ENCODE data around the gene ABCB4. TPM values are rescaled to one million over a fixed set of nuclear protein-coding genes. Genes with fewer than 3 reads are reported as not detected.

Gene ABCB4
- total and polyA plus RNA-seq, 2 experiments from 2014 or later = 0.37 to 1.2 TPM

DNA sequence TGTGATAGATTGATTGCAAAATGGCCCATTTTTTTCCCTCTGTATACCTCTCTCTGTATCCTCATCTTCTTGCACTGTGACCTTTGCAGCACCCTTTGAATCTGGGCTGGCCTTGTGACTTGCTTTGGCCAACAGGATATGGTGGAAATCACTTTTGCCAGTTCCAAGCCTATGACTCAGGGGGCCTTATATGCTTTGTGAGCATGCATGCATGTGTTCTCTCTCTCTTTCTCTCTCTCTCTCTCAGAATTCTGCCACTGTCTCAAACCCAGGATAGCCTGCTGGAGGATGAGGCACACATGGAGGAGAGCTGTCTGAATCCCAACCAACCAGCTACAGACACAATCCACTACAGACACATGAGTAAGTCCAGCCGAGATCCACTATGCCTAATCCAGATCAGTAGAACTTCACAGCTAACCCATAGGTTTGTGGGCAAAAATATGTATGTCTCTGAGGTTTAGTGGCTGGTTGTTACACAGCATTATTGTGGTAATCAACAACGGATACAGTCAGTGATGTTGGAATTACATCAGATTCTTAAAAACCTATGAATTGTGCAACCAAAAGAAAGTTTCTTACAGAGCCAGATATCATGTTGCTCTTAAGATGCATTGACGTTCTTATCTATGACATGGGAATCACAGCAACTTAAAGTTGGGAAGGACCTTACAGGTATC is 41.8 kb upstream of the ABCB4 start:
- TF ChIP-seq EZH2phosphoT487 (IDR thresholded peaks at IDR 0.05; ENCODE audit: low read depth, severe bottlenecking, unreplicated experiment) (no peak), EZH2 (IDR thresholded peaks at IDR 0.05; ENCODE audit: borderline replicate concordance) (no peak)
- TF ChIP-seq, protein P1, sequence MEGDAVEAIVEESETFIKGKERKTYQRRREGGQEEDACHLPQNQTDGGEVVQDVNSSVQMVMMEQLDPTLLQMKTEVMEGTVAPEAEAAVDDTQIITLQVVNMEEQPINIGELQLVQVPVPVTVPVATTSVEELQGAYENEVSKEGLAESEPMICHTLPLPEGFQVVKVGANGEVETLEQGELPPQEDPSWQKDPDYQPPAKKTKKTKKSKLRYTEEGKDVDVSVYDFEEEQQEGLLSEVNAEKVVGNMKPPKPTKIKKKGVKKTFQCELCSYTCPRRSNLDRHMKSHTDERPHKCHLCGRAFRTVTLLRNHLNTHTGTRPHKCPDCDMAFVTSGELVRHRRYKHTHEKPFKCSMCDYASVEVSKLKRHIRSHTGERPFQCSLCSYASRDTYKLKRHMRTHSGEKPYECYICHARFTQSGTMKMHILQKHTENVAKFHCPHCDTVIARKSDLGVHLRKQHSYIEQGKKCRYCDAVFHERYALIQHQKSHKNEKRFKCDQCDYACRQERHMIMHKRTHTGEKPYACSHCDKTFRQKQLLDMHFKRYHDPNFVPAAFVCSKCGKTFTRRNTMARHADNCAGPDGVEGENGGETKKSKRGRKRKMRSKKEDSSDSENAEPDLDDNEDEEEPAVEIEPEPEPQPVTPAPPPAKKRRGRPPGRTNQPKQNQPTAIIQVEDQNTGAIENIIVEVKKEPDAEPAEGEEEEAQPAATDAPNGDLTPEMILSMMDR (IDR thresholded peaks at IDR 0.05; ENCODE audit: poor library complexity) = no peak
- no peaks in the 10 kb centered on the region for H4K20me1 ChIP-seq (ENCODE audit: insufficient read depth, poor library complexity, severe bottlenecking)
- no peaks in the 10 kb centered on the region for H3K36me3 ChIP-seq (replicated peaks; ENCODE audit: insufficient read depth, low read depth)
- 84% methylated on average over 3 of the region's 3 CpGs for WGBS (ENCODE audit: low lambda C conversion rate, missing lambda C conversion rate)
- no peak overlapping the region for H3K27ac ChIP-seq
- H3K4me2 ChIP-seq = no peak overlapping the region
- no peaks in the 10 kb centered on the region for H3K4me1 ChIP-seq (ENCODE audit: insufficient read depth)
- no peaks in the 10 kb centered on the region for H3K27me3 ChIP-seq
- H2AFZ ChIP-seq = no peak overlapping the region
- no peak overlapping the region for H3K4me3 ChIP-seq
- no peaks in the 10 kb centered on the region for H3K79me2 ChIP-seq
- no peaks in the 10 kb centered on the region for H3K9me3 ChIP-seq (ENCODE audit: low read depth)
- H3K9me2 ChIP-seq (replicated peaks; ENCODE audit: insufficient read depth) = no peaks in the 10 kb centered on the region
- DNase-seq (ENCODE audit: low spot score) = no peak

GRCh38 chr7:87513735-87514335 is 38.4 kb upstream of the ABCB4 start:
- Histone ChIP-seq H3K36me3 (replicated peaks; ENCODE audit: insufficient read depth, low read depth) (no peaks in the 10 kb centered on the region), H3K4me2 (no peak overlapping the region), H3K27me3 (no peaks in the 10 kb centered on the region), H2AFZ (no peak overlapping the region), H4K20me1 (ENCODE audit: insufficient read depth, poor library complexity, severe bottlenecking) (no peaks in the 10 kb centered on the region), H3K27ac (no peak overlapping the region), H3K9me3 (ENCODE audit: low read depth) (no peaks in the 10 kb centered on the region), H3K79me2 (no peaks in the 10 kb centered on the region), H3K4me1 (ENCODE audit: insufficient read depth) (no peaks in the 10 kb centered on the region), H3K9me2 (replicated peaks; ENCODE audit: insufficient read depth) (no peaks in the 10 kb centered on the region), H3K4me3 (no peak overlapping the region)
- no peak for DNase-seq (ENCODE audit: low spot score)
- WGBS (ENCODE audit: low lambda C conversion rate, missing lambda C conversion rate) = 84% methylated on average over 5 of the region's 5 CpGs
- TF ChIP-seq, protein P1 (IDR thresholded peaks at IDR 0.05; ENCODE audit: poor library complexity) = no peak
- TF ChIP-seq EZH2phosphoT487 (IDR thresholded peaks at IDR 0.05; ENCODE audit: low read depth, severe bottlenecking, unreplicated experiment) (no peak), EZH2 (IDR thresholded peaks at IDR 0.05; ENCODE audit: borderline replicate concordance) (no peak)

DNA sequence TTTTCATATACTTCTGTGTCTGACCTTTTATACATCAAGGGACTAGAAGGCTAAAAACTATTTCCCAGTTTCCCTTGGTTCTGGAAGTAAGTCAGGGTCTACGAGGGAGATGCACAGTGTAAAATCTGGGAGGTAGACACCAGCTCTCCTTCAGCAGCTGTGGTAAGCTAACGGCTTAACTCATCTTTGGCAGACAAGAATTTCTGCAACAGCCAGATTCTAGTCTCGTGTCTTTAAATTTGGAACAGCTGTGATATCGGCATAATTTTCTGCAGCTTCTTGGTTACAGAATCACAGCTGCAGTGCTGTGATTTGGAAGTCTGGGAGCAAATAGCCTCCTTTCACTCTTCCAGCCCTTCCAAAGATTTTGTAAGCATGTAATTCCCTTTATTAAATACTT is 37.4 kb upstream of the ABCB4 start:
- Histone ChIP-seq H4K20me1 (ENCODE audit: insufficient read depth, poor library complexity, severe bottlenecking) (no peaks in the 10 kb centered on the region), H3K9me3 (ENCODE audit: low read depth) (no peaks in the 10 kb centered on the region), H3K27ac (no peak overlapping the region), H3K4me1 (ENCODE audit: insufficient read depth) (no peaks in the 10 kb centered on the region), H3K9me2 (replicated peaks; ENCODE audit: insufficient read depth) (no peaks in the 10 kb centered on the region), H3K27me3 (no peaks in the 10 kb centered on the region), H3K79me2 (no peaks in the 10 kb centered on the region), H3K36me3 (replicated peaks; ENCODE audit: insufficient read depth, low read depth) (no peaks in the 10 kb centered on the region), H3K4me2 (no peak overlapping the region), H2AFZ (no peak overlapping the region), H3K4me3 (no peak overlapping the region)
- 66% methylated on average over 4 of the region's 4 CpGs for WGBS (ENCODE audit: low lambda C conversion rate, missing lambda C conversion rate)
- TF ChIP-seq EZH2phosphoT487 (IDR thresholded peaks at IDR 0.05; ENCODE audit: low read depth, severe bottlenecking, unreplicated experiment) (no peak), EZH2 (IDR thresholded peaks at IDR 0.05; ENCODE audit: borderline replicate concordance) (no peak)
- TF ChIP-seq, protein P1 (IDR thresholded peaks at IDR 0.05; ENCODE audit: poor library complexity) = no peak
- no peak for DNase-seq (ENCODE audit: low spot score)

All from hepatocyte (in vitro differentiated cells).